HG02973 (cell line): ENCODE results near the gene GRB10.
"Not testable (repeated sequence)": the region's sequence is repeated elsewhere in the genome, so short reads cannot be mapped to it uniquely, and the experiment has no call there.

Experiments
- ATAC-seq: cut with Tn5 transposase; IDR thresholded peaks from one replicate; pipeline ENCODE4 v1.9.1; 2021; ENCODE audit warnings: moderate library complexity; ENCODE audit not compliant: unreplicated experiment

GRB10 gene

GRCh38 chr7:50590535-50590934, 192.2 kb downstream of the GRB10 start:
- no peak for ATAC-seq

- no peak for ATAC-seq
Observed at GRCh38 chr7:50589364-50589763, 193.3 kb downstream of the GRB10 start.

- no peak for ATAC-seq
Observed at GRCh38 chr7:50588937-50589336, 193.8 kb downstream of the GRB10 start.

- ATAC-seq, result no peak
Observed at GRCh38 chr7:50587737-50588136, 195.0 kb downstream of the GRB10 start.

GRCh38 chr7:50584793-50585408, 197.8 kb downstream of the GRB10 start:
- ATAC-seq, result no peak

- ATAC-seq, result no peak
Observed at GRCh38 chr7:50584386-50584785, 198.3 kb downstream of the GRB10 start.

- not testable (repeated sequence) for ATAC-seq
Observed at GRCh38 chr7:50583295-50583694, 199.4 kb downstream of the GRB10 start.

- ATAC-seq, result not testable (repeated sequence)
Observed at GRCh38 chr7:50582271-50582670, 200.4 kb downstream of the GRB10 start.

GRCh38 chr7:50580666-50581065, 202.0 kb downstream of the GRB10 start:
- not testable (repeated sequence) for ATAC-seq

- no peak for ATAC-seq
Observed at GRCh38 chr7:50580057-50580456, 202.6 kb downstream of the GRB10 start.

- not testable (repeated sequence) for ATAC-seq
Observed at GRCh38 chr7:50578105-50578504, 204.6 kb downstream of the GRB10 start.

GRCh38 chr7:50577569-50577968, 205.1 kb downstream of the GRB10 start:
- no peak for ATAC-seq

- not testable (repeated sequence) for ATAC-seq
Observed at GRCh38 chr7:50576388-50576787, 206.3 kb downstream of the GRB10 start.

- ATAC-seq, result no peak
Observed at GRCh38 chr7:50567715-50568261, 214.9 kb downstream of the GRB10 start.

GRCh38 chr7:50565977-50566376, 216.7 kb downstream of the GRB10 start:
- ATAC-seq, result no peak

GRCh38 chr7:50565559-50565916, 217.2 kb downstream of the GRB10 start:
- ATAC-seq, result no peak

- ATAC-seq, result no peak
Observed at GRCh38 chr7:50564640-50565558, 217.8 kb downstream of the GRB10 start, which contains the start of gene DDC. TSS of gene DDC (minus strand) at chr7:50565405. CDS start at chr7:50544085, 21,320 bp downstream.

GRCh38 chr7:50564171-50564570, 218.5 kb downstream of the GRB10 start:
- ATAC-seq, result no peak

- ATAC-seq, result no peak
Observed at GRCh38 chr7:50562136-50562535, 220.6 kb downstream of the GRB10 start.

GRCh38 chr7:50560865-50561351, 221.8 kb downstream of the GRB10 start:
- no peak for ATAC-seq

- no peak for ATAC-seq
Observed at GRCh38 chr7:50559881-50560280, 222.8 kb downstream of the GRB10 start.
